Embryonic facial prominence (tissue), 1 donor: ENCODE measurements around the gene KCNE4.
A peak's percentile ranks its signal among the peaks of the same experiment; 100 is the strongest.
"Not testable (repeated sequence)": the region's sequence is repeated elsewhere in the genome, so short reads cannot be mapped to it uniquely, and the experiment has no call there.

Experiments
- DNase-seq: peaks from one replicate; pipeline ENCODE4 v3.0.0-alpha.2; 2016; ENCODE audit errors: extremely low spot score

The KCNE4 gene

DNA sequence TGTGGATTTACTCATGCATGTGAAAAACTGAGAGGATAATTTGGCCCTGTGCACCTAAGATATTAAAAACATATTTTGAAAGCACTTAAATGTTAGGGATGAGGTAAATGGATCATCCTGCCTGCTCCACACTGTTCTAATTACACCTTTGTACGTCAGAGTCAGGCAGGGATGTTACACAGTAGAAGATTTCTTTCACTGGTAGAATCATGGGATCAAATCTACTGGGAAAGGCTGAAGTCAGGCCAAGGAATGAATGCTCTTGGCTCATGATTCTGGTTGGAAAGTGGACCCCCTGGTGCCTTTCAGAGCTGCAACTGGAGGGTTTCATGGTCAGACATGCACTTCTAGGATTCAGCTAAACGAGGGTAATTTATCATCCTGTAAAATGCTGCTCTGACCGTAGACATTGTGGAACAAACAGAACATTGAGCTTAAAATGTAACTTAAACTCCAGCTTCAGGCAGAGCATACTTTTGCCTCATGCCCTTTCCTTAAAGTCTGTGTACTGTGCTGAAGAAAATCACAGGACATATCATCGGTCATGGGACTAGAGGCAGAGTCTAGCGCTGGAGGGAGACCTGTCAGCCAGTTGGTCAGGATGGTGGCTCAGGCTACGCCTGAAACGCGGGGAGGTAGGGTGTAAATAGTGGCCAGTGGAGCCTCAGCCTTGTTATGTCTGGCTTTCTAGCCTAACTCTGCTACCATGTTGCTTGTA, 4.9 kb downstream of the KCNE4 start:
- peak; percentile 74 for DNase-seq

DNA sequence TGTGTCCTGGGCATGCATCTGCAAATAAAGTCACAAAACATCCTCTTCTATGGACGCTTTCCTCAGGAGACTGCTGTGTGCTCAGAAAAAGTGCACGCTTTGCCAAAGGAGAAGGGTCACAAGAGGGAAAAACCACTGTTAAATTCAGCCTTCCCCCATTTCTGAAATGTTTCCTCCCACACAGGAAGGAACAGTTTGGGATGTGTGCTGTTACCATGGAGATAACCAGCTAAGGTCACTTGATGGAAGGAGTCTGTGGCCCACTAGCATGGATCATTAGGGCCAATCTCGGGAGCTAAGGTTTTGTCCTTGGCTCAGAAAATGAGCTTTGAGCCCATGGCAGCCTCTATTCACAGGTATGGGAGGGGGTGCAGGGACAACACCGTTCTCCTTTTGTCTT, 5.6 kb downstream of the KCNE4 start:
- no peak for DNase-seq

DNA sequence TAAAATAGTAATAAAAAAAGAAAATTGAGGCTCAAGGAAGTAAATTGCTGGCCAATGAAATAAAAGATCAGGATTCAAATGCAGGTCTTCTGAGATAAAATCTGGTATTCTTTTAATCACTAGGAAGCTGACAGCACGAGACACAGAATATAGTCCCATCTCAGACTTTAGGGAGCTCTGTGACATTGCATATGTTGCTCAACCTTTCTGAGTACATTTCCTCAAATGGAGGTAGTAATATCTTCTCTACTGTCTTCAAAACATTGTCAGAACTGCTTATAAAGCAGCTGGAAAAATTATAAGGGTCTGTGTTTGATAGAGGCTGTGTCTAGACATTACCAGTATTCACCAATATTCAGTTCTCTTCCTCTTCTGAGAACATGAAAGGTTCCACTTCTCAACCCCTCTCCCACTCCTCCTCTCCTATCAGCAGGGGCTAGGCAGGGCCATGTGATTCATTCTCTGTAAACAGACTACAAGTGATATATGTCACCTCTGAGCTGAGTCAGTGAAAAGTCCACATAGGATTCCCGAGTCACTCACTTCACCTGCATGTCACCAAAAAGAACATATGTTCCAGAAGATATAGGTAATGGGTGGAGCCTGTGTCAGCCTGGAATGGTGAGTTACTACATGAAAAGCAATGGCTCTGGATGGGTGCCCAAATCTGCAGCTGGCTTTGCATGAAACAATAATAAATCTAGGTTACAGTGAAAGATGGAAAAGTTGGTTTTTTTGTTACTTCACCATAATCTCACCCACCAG, 7.1 kb downstream of the KCNE4 start:
- DNase-seq: no peak

DNA sequence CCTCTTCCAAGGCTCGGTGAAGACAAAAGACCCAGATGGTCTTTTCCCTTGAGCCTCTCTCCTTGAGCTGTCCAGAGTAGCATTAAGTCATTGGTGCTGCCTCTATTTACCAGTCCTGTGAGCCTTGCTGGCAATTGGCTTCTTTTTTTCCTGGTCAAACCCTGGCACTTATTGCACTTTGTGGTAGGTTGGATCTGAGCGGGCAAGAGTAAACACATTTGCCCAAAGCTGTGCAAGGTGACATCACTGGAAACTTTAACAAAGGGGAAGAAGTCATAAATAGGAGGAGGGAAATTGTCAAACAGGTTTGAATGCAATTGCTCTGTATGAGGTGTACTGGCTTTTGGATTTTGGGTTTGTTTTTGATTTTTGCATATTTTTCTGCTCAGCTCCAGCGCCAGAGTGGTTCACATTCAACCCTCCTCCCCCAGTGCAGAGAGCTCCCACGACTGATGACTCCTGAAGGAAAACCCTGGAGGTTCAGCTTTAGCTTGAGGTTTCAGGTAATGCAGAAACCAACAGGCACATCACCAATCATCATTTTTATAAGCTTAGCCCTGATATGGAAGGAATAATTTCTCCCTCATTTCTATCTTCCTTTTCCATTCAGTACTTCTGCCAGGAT, 8.3 kb downstream of the KCNE4 start:
- DNase-seq: no peak

DNA sequence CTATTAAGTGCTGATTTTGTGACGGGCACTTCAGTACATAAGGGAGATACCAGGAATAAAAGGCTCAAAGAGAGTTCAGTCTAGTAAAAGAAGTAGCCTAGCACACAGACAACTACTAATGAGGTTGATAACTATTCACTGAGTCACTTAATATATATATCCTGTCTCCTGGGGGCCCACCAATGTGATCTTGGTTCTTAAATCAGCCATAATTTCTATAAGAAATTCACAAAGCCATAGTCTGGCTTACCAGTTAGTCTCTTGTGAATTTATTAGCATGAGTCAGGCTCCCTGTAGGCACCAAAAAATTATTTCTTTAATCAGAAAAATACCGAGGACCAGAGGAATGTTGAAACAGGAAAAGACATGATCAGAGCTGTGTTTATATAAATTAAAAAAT, 10.4 kb downstream of the KCNE4 start:
- DNase-seq: no peak

DNA sequence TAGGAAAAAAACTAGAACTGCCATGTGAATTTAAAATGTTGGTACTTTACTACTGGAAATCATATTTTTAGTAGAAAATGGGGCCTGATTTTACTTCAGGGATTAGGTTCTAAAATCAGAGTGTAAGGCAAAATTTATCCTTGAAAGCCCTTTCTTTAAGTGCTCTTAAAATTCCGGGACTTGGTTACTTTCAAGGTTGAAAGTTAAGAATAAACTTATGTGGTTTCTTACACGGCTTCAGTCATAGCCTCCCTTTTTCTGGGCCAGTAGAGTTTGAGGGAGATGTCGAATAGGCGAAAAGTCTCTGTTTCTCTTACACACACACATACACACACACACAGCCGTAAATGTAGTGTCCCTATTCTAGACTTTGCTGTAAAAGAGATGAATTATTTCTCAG, 13.1 kb downstream of the KCNE4 start:
- no peak for DNase-seq

DNA sequence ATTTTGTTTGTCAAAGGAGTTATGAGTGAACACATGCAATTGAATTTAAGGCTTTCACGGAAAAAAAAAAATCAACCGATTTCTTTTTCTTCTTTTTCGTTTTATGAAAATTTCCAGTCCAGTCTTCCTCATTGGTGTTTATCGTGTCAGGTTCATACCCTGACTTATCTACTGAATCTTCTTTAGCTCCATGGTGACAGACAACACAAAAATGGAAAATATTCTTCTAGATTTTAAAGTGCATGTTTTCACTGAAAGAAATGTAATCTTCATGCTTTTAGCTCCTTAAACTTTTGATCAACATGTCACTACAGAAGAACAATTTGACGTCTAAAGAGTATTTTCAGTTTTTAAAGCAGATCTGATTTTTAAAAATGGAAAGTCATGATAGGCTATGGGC, 14.7 kb downstream of the KCNE4 start:
- DNase-seq: no peak

DNA sequence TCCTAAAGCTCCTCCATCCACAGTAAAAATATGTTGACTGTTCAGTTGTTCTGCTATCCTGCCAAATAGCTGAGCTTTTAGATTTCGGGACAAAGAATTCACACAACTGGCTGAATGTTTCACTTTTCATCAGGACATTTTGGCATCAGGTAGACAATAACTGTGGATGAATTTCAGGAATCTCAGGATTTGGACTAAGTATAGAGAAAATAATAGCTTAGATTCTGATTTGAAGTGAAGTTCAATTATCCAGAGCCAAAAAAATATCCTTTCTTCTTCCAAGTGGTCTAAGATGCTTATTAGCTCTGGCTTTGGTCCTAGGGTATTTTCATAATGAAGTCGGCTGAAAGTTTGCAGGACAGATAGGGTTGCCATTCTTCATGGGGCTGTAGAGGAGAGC, 16.1 kb downstream of the KCNE4 start:
- no peak for DNase-seq

DNA sequence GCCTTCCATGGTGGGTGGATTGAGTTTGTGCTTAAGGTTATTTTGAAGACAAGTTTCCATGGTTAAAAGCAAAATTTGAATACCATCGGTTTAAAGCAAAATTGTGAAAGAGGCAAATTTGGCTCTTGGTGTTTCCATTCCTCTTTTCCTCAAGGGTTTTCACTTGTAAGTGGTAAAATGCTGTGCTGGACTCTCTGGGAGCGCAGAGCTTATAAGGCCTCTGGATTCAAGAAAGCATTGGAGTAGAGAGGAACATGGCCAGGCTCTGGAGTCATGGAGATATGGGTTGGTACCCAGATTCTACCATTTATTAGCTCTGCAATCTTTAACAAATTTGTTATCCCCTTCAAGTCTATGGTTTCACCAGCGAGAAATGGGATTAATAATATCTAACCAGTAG, 17.5 kb downstream of the KCNE4 start:
- no peak for DNase-seq

DNA sequence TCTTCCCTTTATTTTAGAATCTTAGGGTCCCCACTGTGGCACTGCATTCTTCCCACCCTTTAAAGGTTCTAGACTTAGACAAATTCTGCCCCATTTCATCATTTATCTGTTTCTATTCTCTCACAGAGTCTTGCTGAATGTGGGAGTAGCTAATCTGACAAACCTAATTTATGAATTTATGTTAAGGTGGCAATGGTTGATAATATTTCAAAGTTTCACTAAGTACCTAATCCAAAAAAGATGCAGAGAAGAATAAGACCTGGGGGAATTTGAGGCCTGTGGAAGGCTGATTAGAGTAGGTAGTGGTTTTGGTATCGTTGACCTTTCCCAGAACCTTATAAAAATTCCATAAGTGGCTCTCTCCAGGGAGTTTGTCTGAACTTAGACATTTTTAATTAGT, 18.0 kb downstream of the KCNE4 start:
- DNase-seq: no peak

DNA sequence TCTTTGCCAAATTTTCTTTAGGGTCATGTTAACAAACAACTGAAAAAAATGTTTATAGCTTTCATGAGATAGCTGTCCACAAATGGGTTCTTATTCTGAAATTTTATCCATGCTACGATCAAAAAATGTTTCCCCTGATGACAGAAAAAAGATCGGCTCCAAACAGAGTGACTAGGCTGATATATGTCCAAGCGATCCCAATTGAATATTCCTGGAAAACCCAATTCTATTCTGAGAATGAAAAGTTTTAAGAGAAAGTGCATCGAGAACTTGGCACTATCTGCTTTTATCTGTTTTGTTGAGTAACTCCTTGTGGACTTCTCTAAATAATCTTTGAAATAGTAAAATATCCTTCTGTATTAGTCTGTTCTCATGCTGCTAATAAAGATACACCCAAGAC, 19.1 kb downstream of the KCNE4 start:
- no peak for DNase-seq

DNA sequence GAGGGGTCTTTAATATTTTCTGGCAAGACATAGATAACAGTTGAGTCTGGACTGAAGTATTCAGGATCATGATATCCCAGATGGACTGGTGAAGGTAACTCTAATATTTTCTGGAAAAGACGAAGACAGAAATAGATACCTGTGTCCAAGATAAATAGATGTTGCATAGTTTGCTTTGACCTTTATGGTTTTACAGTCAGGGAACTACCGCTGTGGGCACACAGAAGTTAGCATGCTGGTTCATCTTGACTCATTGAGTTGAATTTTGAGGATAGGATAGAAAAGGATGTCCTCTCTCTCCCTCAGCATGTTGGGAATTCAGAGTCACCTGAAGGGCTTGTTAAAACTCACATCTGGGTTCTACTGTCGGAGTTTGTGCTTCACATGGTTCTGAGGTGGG, 20.8 kb downstream of the KCNE4 start:
- no peak for DNase-seq

DNA sequence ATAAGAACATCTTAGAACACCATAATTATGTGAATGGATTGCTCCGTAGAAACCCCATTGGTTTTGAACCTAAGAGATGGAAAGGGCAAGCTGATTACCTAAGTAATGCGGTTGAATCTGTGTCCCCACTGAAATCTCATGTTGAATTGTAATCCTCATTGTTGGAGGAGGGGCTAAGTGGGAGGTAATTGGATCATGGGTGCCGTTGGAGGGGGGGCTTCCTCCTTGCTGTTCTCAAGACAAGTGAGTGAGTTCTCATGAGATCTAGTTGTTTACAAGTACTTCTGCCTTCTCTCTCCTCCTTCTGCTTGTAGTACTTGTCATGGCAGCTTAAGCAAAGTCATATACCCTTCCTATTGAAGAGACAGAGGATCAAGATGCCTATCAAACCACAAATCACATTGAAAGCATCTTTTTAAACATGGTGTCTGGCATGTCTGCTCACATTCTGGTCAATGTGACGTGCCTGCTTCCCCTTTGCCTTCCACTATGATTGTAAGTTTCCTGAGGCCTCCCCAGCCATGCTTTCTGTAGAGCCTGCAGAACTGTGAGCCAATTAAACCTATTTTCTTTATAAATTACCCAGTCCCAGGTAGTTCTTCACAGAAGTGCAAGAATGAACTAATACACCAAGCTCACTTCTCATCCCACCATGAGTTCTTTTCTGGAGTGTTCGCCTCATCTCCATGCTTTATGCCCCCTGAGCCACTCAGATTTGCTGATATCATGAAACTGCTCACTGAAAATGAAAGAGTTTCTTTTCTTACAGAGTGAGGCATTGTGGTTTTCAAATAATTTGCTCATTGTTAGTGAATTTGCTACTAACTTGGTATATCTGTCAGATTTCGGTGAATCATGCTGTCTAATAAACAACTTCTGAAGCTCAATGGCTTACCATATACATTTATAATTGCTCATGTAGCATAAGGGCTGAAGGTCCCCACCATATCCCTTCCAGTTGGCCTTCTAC, 23.6 kb downstream of the KCNE4 start:
- no peak for DNase-seq

DNA sequence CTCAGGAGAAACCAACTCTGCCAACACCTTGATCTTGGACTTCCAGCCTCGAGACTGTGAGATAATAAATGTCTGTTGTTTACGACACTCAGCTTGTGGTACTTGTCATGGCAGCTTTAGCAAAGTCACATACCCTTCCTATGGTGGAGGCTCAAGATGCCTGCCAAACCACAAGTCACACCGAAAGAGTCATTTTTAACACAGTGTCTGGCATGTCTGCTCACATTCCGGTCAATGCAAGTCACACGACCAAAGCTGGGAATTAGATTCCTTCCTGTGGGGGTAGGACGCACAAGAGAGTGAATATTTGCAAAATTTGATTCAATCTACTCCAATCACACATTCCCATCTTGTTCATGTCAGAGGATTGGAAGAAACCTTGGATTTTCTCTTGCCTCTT, 24.6 kb downstream of the KCNE4 start:
- DNase-seq: no peak

DNA sequence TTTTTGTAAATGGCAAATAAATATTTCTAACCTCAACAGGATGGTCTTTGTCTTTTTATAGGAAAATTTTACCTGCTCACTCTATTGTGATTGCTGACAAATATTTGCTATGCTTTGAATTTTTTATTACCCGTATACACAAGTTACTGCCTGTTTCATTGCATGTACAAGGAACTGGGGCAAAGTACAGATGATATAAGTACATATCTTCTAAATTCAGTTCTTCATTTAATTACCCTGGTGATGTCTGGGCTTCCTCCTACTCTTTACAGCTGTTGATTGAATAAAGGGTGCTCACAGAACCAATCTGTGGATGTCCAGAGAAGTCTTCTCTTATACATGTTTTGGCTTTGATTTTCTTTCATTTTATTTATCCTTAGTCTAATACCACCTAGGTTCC, 26.5 kb downstream of the KCNE4 start:
- DNase-seq: no peak

DNA sequence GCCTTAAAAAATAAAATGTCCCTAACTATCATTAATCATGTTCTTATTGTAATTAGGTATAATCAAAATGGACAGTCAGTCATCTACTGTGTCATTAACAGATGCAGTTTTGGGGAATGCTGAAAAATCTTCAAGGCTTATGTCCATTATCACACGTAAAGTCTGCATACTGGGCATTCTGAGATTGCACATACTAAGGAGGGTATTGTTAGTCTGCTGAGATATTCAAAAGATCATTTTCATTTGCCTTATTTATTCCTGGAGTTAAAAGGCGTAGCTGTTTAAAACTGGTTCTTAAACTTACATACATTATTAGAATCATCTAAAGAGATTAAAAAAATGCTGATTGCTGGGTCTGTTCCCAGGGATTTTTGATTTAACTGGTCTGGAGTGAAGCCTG, 27.4 kb downstream of the KCNE4 start:
- no peak for DNase-seq

DNA sequence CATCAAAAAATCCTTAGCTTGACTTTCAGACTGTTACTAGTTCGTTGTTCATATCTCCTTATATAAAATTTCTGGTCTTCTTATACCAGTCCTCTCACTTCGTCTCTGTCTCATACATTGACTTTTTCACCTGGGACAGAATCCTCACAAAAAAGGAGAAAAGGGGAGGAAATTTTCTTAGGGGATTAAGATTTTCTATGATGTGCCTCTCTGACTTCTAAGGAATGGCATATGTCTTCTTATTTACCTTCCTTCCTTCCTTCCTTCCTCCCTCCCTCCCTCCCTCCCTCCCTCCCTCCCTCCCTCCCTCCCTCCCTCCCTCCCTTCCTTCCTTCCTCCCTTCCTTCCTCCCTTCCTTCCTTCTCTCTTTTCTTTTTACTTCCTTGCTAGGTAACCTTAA, 27.9 kb downstream of the KCNE4 start:
- DNase-seq: no peak

DNA sequence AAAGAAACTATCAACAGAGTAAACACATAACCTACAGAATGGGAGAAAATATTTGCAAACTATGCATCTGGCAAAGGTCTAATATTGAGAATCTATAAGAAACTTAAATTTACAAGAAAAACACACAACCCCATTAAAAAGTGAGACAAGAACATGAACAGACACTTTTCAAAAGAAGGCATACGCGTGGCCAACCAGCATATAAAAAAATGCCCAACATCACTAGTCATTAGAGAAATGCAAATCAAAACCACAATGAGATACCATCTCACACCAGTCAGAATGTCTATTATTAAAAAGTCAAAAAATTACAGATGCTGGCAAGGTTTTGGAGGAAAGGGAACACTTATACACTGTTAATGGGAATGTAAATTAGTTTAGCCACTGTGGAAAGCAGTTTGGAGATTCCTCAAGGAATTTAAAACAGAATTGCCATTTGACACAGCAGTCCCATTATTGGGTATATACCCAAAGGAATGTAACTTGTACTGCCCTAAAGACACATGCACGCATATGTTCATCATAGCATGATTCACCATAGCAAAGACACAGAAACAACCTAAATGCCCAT, 28.9 kb downstream of the KCNE4 start:
- not testable (repeated sequence) for DNase-seq

DNA sequence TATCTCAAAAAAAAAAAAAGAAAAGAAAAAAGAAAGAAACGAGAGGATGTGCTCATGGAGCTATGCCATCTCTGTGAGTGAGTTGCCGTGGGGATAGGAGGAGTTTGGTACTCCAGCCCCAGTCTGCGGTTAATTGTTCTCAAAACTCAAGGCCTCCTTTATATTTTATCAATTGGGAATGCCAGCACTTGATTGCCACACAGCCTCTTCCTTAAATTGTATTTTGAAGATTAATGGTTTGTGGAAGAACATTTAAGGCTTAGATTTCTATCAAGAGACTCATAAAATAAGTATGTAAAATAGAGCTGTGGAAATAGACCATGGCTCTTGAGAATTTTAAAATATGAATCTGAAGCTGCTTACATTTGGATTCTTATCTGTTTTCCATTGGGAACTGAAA, 29.8 kb downstream of the KCNE4 start:
- DNase-seq: no peak

DNA sequence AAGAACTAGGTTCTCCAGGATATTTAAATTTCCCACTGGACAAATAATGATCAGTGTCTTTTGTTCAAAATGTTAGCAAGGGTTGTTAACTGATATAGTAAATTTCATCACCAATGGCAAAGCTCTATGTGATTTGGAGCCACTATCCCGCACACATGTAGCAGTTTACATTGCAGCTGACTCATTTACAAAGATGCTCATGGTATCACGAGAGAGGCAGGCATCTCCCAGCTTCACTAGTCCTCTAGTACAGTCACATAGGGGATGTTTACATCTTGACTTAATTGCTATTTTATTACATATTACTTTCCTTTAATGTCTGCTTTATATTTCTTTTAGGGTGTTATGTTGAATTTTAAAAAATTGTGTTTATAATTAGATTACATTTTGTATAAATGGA, 30.7 kb downstream of the KCNE4 start:
- no peak for DNase-seq

DNA sequence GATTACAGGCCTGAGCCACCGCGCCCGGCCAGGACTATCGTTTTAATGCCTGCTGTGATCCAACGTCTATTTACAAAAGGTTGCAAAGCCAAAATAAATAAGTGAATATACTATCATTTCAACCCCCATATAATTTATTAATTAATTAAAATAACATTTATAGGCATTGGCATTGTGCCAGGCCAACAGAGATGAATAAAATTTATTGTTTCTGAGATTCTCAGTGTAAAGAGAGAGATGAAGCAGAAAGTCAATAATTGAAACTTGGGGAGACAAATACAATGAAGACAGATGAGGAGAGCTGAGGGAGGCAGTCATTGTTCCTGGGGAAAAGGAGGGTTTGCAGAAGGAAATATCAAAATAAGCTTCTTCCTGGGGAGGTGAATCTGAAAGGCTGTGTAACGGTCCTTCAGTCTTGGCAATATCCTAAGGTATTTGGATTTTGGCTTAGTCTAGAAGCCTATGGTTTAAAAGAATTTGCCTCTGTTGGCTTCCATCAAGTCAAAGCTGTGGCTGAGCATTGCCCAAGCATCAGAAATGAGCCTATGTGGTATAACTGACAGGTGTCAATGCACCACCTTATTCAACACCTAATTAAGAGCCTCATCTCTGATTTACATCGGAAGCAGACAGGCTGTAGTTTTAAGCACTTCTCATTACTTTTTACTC, 31.5 kb downstream of the KCNE4 start:
- no peak for DNase-seq
